Stimulated activated CD4-positive, alpha-beta T cell treated with anti-CD3 and anti-CD28 coated beads, Interleukin-15, amount 100 ng/mL, for 24 hours (primary cell): ENCODE data around the gene FANCC.

Source experiments
- DNase-seq: peaks from one replicate; pipeline ENCODE4 v3.0.0-alpha.2; 2020

FANCC gene

DNA sequence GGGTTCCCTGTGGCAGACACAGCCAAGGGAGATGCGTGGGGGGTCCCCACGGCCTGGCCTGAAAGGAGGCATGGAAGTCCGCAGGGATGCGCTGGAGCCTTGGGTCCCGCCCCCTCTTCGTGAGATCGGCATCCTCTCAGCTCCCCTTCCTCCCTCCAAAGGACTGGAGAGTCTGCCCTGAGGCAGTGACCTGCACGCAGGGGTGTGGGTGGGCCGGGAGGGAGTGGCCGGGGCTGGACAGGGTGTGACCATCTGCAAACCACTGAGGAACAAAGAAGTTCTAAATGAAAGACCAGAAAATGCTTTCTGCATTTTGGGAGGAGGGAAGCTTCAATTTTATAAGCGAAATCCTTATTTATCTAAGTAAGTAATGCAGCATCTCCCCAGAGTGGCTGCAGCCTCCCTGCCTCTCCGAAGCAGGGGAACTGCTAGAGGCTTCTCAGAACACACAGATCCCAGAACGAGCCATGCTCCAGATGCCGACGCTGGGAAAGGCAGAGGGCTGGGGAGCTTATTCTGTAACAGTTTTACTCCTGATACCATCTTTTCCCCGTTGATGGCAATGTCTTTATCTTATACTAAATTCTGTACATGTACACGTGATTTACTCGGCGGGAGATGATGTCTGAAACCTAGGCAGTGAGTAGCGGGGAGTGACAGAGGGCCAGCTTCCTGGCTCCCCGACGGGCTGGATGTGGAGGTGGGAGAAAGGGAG is 221.7 kb downstream of the FANCC start:
- DNase-seq, result no peak

DNA sequence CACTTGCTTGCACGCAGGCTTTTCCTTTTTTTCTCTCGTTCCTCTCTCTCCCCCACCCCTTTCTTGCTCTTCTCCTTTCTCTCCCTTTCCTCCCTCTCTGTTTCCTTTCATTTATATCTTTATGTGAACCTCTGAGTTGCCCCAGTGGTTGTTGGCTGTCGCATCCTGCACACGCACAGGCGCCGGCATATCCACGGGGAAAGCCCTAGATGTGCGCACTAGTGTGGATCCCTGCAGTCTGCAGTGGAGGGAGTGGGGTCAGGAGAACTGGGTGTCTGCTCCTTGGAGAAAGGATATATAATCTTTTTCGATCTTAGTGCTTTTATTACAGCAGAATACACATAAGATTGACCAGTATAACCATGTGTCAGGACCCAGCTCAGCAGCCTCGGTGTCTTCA is 223.5 kb downstream of the FANCC start:
- DNase-seq, result no peak

DNA sequence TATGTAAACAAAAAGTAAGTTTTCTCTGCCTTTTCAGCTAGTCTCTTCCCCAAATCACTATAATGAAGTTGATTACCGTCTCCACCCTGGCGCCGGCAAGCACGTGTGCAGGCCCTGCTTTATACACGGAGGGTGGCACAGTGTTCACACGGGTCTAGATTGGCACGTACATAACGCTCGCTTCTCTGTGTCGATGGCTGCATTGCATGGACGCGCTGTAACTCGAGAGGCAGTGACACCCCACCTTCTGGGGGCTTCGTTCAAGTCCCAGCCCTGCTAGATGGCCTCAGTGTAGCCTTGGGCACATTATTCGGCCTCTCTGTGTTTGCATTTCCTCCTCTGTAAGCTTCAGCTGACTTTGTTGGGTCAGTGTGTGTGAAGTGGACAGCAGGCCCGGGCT is 223.9 kb downstream of the FANCC start:
- no peak for DNase-seq

DNA sequence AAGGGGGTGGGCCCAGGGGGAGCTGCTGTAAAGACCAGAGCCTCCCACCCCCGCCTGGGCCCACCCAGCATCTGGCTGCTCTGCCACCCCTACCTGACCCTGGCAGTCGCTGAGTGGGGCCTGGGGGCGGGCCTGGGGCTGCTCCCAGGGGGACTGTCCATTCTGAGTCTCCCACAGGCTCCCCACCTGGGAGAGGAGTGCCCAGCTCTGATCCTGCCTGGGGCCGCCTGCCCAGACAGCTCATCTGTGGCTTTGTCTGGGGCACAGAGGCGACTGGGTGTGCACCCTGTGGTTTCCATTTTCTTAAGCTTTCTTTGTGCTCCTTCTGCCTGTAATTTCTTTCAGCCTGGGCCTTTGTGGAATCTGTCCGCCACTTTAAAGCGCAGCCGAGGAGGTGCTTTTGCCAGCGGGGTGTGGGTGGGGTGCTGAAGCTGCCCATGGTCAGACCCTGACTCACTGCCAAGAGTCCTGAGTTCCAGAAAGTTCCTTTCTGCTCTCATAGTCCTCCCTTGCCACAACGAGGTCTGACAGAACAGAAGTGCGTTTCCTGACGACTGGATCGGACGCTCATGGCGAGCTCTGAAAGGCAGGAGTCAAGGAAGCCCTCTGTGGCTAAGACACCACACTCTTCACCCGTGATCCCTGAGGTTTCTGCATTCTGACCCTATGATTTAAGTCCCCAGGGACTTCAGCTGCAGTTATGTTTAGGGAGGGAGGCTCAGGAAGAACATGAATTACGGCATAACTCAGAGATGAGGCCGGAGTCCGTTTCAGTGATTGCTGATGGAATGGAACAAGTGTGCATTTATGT is 225.0 kb downstream of the FANCC start:
- DNase-seq, result no peak

DNA sequence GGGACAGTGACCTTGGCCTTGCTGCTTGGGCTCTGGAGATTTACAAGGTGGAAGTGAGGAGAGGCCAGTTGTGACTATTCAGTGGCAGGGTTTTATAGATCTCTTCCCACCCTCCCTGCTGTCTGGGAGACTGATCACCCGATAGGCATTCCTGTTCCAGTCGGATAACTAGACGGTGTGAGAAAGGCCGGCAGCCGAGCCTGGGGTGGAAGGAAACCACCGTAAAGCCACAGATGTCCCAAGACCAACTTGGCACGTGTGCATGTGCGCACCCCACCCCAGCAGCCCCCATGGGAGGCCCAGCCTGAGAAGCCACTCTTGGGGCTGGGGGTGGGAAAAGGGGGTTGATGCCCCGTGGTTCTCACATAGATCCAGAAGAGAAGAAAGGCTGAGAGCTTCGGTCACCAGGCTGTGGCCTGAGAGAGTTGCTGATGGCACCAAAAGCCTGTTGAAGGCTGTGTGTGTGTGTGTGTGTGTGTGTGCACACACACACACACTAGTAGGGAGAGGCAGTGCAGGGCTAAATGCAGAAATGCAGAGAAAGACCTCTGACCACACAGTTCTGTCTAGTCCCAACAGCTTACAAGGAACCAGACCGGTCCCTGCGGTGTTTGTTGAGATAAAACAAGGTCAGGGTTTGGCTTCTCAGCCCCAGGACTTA is 225.8 kb downstream of the FANCC start:
- DNase-seq, result no peak

DNA sequence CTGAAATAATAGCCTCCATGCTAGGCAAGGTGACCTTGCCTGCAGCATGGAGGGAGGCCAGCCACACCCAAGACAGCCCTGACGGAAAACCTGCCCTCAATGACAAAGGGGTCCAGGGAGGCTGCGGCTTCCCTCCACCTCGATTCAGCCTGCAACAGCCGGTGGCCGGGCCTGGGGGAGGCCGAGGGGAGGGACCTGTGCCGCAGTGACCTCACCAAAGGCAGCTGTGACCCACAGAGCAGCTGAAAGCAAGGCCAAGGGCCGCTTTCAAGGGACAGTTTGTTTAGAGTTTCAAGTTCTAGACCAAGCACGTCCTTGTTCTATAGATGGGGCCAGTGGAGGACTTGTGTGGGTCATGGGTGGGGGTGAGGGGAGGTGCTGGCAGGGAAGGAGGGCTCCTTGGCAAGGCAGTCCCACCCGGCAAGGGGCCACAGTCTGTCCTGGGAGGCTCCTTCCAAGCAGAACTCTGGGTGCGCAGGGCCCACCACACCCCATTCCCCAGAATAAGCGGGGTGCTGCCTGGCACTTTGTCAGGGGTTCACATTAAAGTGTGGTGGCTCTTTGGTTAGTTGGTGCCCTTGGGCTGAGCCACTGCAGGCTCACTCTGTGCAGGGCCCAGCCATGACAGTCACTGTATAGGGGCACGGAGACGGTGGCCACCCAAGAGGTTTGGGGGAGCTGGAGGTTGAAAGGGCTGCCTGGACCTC is 226.5 kb downstream of the FANCC start:
- DNase-seq, result no peak

DNA sequence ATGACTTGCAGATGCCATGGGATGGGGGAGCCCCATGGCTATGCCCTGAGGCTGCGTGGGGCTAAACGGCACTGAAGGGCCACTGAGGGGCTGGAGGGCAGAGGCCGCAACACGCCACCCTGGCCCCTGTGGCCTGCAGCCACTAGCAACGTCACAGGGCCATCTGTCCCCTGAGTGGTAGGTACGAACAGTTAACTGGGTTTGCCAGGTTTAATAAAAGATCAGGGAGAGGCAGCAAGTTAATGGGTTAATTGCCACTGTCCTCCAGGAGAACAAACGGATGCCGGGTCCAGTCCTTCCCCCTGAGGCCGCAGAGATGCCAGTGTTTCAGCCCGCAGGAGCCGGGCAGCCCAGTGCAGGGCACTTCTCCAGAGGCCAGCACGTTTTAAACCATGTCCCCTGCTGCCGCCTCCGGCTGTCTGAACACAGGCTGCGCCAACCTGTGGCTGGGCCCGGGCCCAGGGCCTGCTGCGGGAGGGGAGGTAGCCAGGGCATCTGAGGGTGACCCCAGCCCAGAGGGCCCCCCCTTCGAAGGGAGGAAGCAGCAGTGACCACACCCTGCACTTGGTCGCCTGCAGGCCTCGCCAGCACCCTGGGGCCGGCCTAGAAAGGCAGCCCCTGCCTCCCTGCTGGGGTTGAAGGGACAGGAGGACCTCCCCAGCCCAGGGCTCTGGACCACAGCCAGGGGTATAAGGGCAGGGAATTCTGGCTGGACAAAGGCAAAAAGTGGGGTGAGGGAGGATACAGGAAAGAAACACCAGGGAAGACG is 227.3 kb downstream of the FANCC start:
- DNase-seq, result no peak

DNA sequence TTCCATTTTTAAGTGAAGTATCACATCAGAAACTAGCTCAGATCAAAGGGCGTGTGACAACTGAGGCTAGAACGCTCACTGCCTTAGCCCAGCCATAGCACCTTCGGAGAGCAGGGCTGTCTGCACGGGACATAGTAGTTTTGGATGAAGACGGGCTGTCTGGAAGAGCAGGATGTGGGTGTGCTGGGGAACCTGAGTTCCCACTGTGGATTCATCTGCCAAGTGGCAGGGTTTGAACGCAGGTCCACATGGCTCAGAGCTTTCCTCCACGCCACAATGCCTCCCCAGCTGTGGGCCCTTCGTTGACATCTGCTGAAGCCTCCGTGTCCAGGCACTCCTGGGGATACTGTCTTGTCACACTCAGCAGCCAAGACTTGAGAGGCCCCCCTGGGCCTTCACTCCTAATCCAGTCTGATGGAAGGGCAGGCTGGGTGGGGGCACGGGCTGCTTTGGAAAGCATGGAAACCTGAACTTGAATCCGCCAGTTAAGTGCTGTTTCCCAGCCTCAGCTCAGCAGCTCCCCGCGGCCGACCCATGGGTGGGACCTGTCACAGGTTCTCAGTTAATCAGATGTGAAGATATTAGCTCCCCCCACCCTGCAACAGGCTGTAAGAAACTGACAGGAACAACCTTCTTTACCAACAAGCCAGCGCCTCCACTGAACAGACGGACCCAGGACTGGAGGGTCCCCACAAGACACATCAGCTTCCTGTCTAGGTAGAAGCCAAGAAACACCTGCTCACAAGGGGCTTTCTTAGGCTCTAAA is 228.1 kb downstream of the FANCC start:
- no peak for DNase-seq

DNA sequence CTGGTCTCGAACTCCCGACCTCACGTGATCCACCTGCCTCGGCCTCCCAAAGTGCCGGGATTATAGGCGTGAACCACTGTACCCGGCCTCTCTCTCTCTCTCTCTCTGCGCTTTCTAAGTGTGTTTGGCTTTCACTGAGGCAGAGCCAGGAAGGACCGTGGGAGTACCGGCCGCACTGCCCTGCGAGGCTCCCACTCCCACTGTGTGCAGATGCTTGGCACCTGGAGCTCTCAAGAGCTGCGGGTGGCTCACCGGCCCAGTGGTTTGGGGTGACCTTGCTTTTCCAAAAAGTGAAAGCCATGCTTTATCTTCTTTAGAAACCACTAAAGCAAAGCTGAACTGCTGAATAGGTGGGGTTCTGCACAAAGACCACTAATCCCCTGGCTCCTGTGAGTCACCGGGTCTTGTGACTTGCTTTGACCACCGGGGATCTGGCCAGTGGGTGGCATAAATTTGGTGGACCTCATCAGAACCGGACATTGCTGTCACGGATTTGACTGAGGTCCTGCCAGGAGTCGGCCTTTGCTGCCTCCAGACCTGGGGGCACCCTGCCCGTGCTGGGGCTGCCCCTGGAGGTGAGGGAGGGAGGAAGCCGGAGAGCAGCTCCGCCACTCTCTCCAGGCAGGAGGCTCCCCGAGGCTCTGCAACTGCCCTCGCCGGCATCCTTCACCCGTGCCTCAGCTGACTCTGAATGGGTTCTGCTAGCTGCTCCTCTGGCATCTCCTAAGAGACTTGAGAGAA is 228.9 kb downstream of the FANCC start:
- no peak for DNase-seq

DNA sequence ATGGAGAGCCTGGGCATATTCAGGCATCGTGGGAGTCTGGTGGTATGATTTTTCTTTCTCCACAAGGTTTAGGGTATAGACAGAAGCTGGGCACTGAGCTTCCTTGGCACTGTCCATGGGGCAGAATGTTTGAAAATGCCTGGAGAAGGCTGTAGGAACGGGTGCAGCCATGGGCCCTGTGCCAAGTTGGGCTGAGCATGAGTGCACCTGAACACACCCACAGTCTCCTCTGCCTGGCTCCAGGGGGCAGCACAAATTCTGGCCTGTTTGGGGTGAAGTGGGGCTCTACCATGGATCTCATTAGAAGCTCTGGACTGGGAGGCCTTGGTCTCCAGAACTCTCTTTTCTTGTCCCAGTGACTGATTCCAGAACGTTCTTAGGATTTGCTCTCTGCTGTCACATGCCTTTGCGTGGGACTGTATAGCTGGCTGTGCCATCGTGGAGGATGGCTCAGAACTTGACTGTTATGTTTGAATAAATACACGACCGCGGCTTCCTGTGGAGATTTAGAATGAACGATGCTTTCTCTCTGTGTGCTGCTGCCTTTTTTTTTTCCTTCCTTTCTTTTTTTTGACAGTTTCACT is 229.8 kb downstream of the FANCC start:
- no peak for DNase-seq

DNA sequence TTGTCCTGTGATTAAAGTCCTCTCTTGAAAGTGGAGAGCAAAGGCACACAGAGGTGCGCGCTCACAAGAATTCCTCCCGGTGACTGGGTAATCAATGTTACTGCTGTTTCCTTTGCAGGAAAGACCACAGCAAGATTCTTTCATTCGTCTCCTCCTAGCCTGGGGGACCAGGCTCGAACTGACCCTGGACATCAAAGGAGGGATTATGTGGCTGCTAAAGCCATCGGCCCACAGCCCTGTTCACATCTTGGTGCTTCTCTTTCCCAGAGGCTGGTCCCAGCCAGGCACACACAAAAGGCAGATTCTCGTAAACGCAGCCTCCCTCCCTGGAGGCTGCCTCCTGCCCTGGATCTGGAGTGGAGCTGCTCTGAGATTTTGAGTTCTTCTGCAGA is 230.9 kb downstream of the FANCC start:
- DNase-seq, result no peak

DNA sequence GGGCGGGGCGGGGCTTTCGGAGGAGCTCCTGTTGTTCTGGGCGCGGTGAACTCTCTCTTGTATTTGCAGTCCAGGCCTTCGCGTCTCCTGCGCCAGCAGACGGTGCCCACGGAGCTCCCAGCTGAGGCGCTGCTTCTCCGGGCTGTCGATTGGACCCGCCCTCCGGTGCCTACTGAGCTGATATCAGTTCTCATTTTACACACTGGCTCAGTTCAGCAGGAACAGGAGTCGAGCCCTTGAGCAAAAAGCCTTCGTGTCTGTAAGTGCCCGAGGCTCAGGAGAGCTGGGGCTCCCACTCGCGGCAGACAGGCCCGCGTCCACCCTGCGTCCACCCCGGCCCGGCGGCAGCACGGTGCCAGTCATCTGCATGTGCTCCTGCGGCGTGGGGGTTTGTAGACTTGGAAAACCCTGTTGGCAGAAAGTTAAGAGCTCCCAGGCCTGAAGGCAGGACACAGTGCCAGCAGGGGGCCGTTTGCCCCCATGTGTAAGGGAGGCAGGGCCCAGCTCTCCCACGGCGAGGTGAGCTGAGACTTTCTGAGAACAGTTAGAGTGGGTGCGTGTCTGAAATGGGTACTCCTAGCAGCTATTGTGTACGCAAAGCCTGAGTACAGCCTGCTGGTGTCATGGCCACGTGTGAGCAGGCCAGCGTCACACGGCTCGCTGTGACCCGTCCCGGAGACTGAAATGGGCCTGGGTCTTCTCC is 231.5 kb downstream of the FANCC start:
- no peak for DNase-seq

DNA sequence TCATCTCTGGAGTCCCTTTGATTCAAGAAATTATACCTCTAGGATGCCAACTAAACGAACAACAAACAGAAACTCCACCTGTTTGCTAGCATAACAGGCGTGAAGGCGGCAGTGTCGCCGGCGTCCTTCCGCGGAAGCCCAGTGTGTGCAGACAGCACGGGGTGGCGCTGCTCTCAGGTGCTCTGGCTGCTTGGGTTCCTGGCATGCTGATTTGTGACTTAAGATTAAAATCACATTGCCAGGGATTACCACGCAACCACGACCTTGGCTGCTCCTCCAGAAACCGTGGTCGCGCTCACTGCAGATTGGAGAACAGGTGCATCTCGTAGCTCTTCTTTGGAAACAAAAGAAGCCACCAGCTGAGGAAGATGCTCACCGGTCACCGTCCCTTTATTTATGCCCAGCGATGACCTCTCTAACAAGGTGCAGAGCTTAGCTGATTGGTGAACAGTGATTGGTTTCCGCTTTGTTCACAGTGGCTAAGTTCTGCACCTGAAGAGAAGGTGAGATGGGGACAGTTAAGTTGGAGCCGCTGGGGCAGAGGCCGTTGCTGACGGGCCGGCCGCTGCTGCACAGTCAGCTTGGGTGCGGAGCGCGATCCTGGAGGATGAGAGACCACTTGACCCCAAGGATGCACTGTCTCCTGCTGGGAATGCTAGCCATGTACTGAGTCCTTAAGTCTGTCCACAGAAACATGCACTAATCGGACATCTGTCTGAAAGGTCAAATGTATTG is 232.3 kb downstream of the FANCC start:
- no peak for DNase-seq

DNA sequence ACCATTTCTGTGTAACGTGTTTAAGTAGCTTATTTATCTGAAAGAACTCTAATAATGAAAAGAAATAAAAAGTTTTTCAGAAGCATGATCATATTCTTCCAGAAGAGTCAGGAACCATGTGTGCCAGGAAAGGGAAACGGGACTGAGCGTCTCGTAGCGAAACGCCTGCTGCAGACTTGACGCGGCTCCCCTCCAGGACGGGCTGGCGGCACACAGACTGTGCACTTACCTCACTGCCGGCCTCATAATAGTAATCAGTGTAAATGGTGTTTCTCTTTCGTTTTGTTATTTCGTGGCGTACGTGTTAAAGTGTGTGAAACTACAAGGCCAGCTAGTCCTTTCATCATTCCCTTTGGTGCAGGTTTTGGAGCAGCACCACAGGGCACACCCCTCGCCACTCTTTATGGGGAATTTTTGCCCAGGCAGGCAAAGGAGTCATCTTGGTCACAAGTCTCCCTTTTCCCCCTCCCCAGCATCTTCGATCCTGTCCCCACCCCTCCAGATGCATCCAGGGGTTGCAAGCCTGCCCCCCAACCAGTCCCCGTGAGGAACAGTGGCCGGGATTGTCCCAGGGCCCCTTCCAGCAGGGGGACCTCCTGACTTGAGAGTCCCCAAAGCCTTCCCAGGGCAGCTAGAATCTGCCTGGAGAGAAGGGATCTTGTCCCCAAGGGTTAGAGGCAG is 233.1 kb downstream of the FANCC start:
- DNase-seq, result no peak

DNA sequence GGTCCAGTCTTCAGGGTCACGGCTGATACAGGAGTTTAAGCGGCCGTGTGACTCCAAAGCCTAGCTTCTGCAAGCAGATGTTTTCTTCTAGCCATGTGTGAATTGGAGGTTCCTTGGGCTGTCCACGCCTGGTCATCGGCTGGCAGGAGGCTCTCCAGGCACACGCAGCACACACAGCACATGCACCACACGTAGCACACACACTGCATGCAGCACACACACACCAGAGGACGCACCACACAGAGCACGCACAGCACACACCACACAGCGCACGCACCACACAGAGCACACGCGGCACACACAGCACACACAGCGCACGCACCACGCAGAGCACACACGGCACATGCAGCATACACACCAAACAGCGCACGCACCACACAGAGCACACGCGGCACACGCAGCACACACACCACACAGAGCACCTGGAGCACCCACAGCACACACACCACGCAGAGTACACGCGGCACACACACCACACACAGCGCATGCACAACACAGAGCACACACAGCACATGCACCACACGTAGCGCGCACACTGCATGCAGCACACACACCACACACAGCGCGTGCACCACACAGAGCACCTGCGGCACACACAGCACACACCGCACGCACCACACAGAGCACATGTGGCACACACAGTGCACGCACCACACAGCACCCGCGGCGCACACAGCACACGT is 234.3 kb downstream of the FANCC start:
- DNase-seq, result no peak

DNA sequence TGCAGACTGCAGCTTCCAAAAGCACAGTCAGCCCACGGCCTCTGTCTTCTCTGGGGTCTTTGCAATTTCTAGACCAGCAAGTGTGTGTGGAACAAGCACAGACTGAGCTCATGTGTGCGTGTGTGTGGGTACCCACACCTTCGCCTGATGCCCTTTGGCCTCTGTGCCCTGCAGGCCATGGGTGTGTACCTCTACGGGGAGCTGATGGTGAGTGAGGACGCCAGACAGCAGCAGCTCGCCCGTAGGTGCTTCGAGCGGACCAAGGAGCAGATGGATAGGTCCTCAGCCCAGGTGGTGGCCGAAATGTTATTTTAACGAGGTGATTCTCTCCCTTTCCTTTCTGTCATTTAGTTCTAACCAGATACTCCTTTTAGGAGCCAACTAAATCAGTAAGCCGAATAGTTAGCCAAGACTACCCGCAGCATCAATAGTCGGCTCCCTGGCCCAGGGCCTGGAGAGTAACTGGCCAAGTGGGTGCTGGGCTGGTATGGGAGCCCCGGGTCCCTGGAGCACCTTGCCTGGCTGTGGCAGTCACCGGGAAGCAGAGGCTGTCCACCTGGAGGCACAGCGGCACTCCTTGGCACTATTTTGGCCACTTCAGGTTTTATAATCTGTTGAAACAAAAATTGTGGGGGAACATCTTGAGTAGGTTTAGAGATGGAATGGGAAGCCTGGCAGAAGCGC is 235.0 kb downstream of the FANCC start:
- no peak for DNase-seq

DNA sequence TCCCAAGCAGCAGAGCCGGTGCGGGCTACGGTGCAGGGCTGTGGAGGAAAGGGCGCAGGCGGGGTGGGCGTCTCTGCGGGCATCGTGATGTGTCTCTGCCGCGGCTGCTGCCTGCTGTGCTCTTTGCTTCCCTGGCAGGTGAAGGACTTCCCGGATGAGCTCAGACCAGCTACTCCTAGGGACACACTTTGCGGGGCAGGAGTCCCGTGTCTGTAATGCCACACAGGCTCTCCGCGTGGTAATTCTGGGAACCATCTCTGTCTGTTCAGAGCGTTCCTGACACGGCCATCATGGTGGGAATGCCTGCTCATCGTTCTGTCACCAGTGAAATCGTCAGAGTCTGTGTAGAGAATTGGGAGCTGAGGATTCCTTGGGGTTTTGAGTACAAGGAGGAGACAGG is 235.5 kb downstream of the FANCC start:
- no peak for DNase-seq
